ENCODE measurements around the gene NUMB.

The NUMB gene

GRCh38 chr14:73269729-73270531 lies 188.4 kb downstream of the NUMB start:
- peak overlapping the region; percentile 63 for H3K27ac ChIP-seq
- no peak for TF ChIP-seq CTCF (conservative IDR thresholded peaks at IDR 0.05)

GRCh38 chr14:73267474-73267873 lies 190.9 kb downstream of the NUMB start:
- no peak for TF ChIP-seq CTCF (conservative IDR thresholded peaks at IDR 0.05)
- H3K27ac ChIP-seq: no peak overlapping the region

GRCh38 chr14:73266317-73266716 lies 192.0 kb downstream of the NUMB start:
- no peak for TF ChIP-seq CTCF (conservative IDR thresholded peaks at IDR 0.05)

GRCh38 chr14:73265721-73266046 lies 192.7 kb downstream of the NUMB start:
- no peak overlapping the region for H3K27ac ChIP-seq
- TF ChIP-seq CTCF (conservative IDR thresholded peaks at IDR 0.05): no peak

More at GRCh38 chr14:73266317-73266716, 192.0 kb downstream of the NUMB start:
- no peak overlapping the region for H3K27ac ChIP-seq

- TF ChIP-seq CTCF (conservative IDR thresholded peaks at IDR 0.05): no peak
- H3K27ac ChIP-seq: no peak overlapping the region
Measured at GRCh38 chr14:73264885-73265720, 193.2 kb downstream of the NUMB start.

GRCh38 chr14:73264080-73264884 lies 194.1 kb downstream of the NUMB start:
- no peak overlapping the region for H3K27ac ChIP-seq
- TF ChIP-seq CTCF (conservative IDR thresholded peaks at IDR 0.05): no peak

- H3K27ac ChIP-seq: no peak overlapping the region
- TF ChIP-seq CTCF (conservative IDR thresholded peaks at IDR 0.05): no peak
Measured at GRCh38 chr14:73263606-73264005, 194.7 kb downstream of the NUMB start.
